Camera-type eye (tissue), 1 donor: Measurements from ENCODE around the gene BRD4. TPM values are rescaled to one million over a fixed set of nuclear protein-coding genes. Genes with fewer than 3 reads are reported as not detected.

Experiments used
- total RNA-seq: library from RNA; depleted of rRNA; stranded (reverse); fragments of >200 nt; gene quantifications from one replicate; pipeline ENCODE4 v1.2.3, GENCODE V29; 2014

Gene BRD4
- 38.6 TPM for total RNA-seq

GRCh38 chr19:15332311-15332996 is at the start of gene BRD4:
TSS of gene BRD4 (minus strand) at chr19:15332539. CDS start at chr19:15273099, 59,440 bp downstream.

GRCh38 chr19:15379083-15379998 is 47.0 kb upstream of the BRD4 start, which contains the start of gene AKAP8:
TSS of gene AKAP8 (minus strand) at chr19:15379787. CDS start at chr19:15379731, 56 bp downstream.

GRCh38 chr19:15200553-15201364 is 131.6 kb downstream of the BRD4 start, which contains the start of gene NOTCH3:
TSS of gene NOTCH3 (minus strand) at chr19:15200995. CDS start at chr19:15200905, 90 bp downstream.

Other genes starting within 250 kb of the BRD4 start
- gene SYDE1, start 225.1 kb downstream of the BRD4 start, total RNA-seq = 23.3 TPM
- gene NOTCH3, start 131.5 kb downstream of the BRD4 start, total RNA-seq = 91.8 TPM
- gene EPHX3, start 100.1 kb downstream of the BRD4 start, total RNA-seq = 1.9 TPM
- 38.9 TPM for gene AKAP8, start 47.2 kb upstream of the BRD4 start, total RNA-seq
- gene AKAP8L, start 86.4 kb upstream of the BRD4 start, total RNA-seq = 125 TPM
- gene WIZ, start 117.4 kb upstream of the BRD4 start, total RNA-seq = 26.1 TPM
- gene RASAL3, start 132.0 kb upstream of the BRD4 start, total RNA-seq = 0.82 TPM
- gene PGLYRP2, start 147.0 kb upstream of the BRD4 start, total RNA-seq = not detected
- not detected for gene CYP4F22, start 176.0 kb upstream of the BRD4 start, total RNA-seq